ENCODE data around the gene WDR77. TPM values are rescaled to one million over a fixed set of nuclear protein-coding genes. Genes with fewer than 3 reads are reported as not detected.

The WDR77 gene
- total RNA-seq, 1 donor from 2014 or later: 32.6 TPM

DNA sequence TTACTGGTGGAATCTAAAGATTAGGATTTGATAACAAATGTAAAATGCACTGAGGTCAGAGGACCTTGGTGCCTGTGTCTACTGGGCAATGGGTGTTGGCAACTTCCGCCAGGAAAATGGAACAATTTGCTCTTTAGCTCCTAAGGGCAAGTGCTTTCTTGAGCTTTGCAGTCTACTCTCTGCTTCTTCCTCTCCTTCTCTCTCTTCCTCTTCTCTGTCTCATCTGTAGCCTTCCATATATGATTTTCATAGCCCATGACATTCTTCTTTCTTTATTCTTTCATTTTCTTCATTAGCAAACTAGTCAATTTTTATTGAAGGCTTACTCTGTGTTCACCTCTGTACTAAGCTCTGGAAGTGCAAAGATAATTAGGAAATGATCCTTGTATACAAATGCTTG lies 57.0 kb downstream of the WDR77 start:
- no peak overlapping the region for H3K4me3 Mint-ChIP-seq
- H3K27me3 Mint-ChIP-seq (ENCODE audit: low read depth): peaks cover 18% of the 10 kb centered on the region
- TF ChIP-seq, protein P1, sequence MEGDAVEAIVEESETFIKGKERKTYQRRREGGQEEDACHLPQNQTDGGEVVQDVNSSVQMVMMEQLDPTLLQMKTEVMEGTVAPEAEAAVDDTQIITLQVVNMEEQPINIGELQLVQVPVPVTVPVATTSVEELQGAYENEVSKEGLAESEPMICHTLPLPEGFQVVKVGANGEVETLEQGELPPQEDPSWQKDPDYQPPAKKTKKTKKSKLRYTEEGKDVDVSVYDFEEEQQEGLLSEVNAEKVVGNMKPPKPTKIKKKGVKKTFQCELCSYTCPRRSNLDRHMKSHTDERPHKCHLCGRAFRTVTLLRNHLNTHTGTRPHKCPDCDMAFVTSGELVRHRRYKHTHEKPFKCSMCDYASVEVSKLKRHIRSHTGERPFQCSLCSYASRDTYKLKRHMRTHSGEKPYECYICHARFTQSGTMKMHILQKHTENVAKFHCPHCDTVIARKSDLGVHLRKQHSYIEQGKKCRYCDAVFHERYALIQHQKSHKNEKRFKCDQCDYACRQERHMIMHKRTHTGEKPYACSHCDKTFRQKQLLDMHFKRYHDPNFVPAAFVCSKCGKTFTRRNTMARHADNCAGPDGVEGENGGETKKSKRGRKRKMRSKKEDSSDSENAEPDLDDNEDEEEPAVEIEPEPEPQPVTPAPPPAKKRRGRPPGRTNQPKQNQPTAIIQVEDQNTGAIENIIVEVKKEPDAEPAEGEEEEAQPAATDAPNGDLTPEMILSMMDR (IDR thresholded peaks at IDR 0.05; ENCODE audit: unreplicated experiment): no peak
- H3K36me3 Mint-ChIP-seq: no peaks in the 10 kb centered on the region
- H3K4me1 Mint-ChIP-seq: no peaks in the 10 kb centered on the region
- H3K9me3 Mint-ChIP-seq: no peaks in the 10 kb centered on the region
- no peak for DNase-seq (ENCODE audit: low spot score in 2 of 2, unreplicated experiment in 2 of 2)
- no peak overlapping the region for H3K27ac Mint-ChIP-seq

Other genes with a start within 250 kb of the WDR77 start
- gene DENND2D, start 248.6 kb downstream of the WDR77 start, total RNA-seq: 4.1 to 4.8 TPM (median 4.7 TPM) in 3 replicates
- gene CHI3L2, start 221.5 kb downstream of the WDR77 start, total RNA-seq: not detected in 3 replicates
- gene CHIA, start 158.4 kb downstream of the WDR77 start, total RNA-seq: not detected in 3 replicates
- gene OVGP1, start 21.5 kb downstream of the WDR77 start, total RNA-seq: 2.7 to 3.6 TPM (median 2.9 TPM) in 3 replicates
- 155 to 162 TPM (median 156 TPM) in 3 replicates for gene ATP5PB, start 208 bp upstream of the WDR77 start, total RNA-seq
- 0.72 to 1.1 TPM (median 0.83 TPM) in 3 replicates for gene C1orf162, start 24.7 kb upstream of the WDR77 start, total RNA-seq
- not detected in 3 replicates for gene ADORA3, start 54.4 kb upstream of the WDR77 start, total RNA-seq
- not detected in 3 replicates for gene TMIGD3, start 54.4 kb upstream of the WDR77 start, total RNA-seq
- gene RAP1A, start 170.5 kb upstream of the WDR77 start, total RNA-seq: 28.3 to 29.2 TPM (median 28.5 TPM) in 3 replicates